Kidney epithelial cell (primary cell): ENCODE measurements around the gene BCAS4. TPM values are rescaled to one million over a fixed set of nuclear protein-coding genes. Genes with fewer than 3 reads are reported as not detected.
"Not testable (repeated sequence)": the region's sequence is repeated elsewhere in the genome, so short reads cannot be mapped to it uniquely, and the experiment has no call there.

Experiments used
- DNase-seq: peaks from one replicate; pipeline ENCODE4 v3.0.0-alpha.2; 2010; ENCODE audit warnings: low read depth
- H3K27me3 ChIP-seq: 2 replicates; pipeline ENCODE4 v1.6.0; 2011; ENCODE audit warnings: low read length; ENCODE audit not compliant: control insufficient read depth, insufficient read depth
- H3K36me3 ChIP-seq: 2 replicates; pipeline ENCODE4 v1.5.1; 2011; ENCODE audit warnings: low read length; ENCODE audit not compliant: control insufficient read depth, insufficient read depth
- H3K4me3 ChIP-seq: 2 replicates; pipeline ENCODE4 v1.5.1; 2011; ENCODE audit warnings: low read depth, mild to moderate bottlenecking, control low read depth, low read length
- CTCF ChIP-seq: IDR thresholded peaks from 2 replicates; pipeline ENCODE4 v1.5.1; 2011; ENCODE audit warnings: mild to moderate bottlenecking, moderate library complexity, low read length, control low read depth, inconsistent platforms; ENCODE audit not compliant: insufficient read depth, poor library complexity, severe bottlenecking
- total RNA-seq: library from RNA; depleted of rRNA; stranded (reverse); fragments of >200 nt; gene quantifications from 2 replicates; pipeline ENCODE4 v1.2.3, GENCODE V29; 2015

Gene BCAS4
- total RNA-seq, 1 donor from 2014 or later, result 28.0 TPM

- no peak for TF ChIP-seq CTCF
- no peak overlapping the region for H3K4me3 ChIP-seq
- no peak for DNase-seq
Observed at GRCh38 chr20:50762045-50762422, 32.8 kb upstream of the BCAS4 start.

GRCh38 chr20:50762435-50763220, 32.2 kb upstream of the BCAS4 start:
- Histone ChIP-seq H3K36me3 (no peaks in the 10 kb centered on the region), H3K4me3 (no peak overlapping the region), H3K27me3 (no peaks in the 10 kb centered on the region)
- no peak for TF ChIP-seq CTCF
- no peak for DNase-seq

More at GRCh38 chr20:50762045-50762422, 32.8 kb upstream of the BCAS4 start:
- H3K36me3 ChIP-seq, result no peaks in the 10 kb centered on the region
- H3K27me3 ChIP-seq, result no peaks in the 10 kb centered on the region

GRCh38 chr20:50763550-50764458, 31.1 kb upstream of the BCAS4 start:
- H3K27me3 ChIP-seq, H3K36me3 ChIP-seq, H3K4me3 ChIP-seq, DNase-seq: not testable (repeated sequence)

- not testable (repeated sequence) for H3K4me3 ChIP-seq, H3K27me3 ChIP-seq, DNase-seq, H3K36me3 ChIP-seq
Observed at GRCh38 chr20:50765251-50765650, 29.6 kb upstream of the BCAS4 start.

GRCh38 chr20:50765674-50766073, 29.2 kb upstream of the BCAS4 start:
- DNase-seq, result no peak
- H3K36me3 ChIP-seq, result no peaks in the 10 kb centered on the region
- no peak for TF ChIP-seq CTCF
- H3K27me3 ChIP-seq, result no peaks in the 10 kb centered on the region
- no peak overlapping the region for H3K4me3 ChIP-seq

GRCh38 chr20:50766955-50767809, 27.7 kb upstream of the BCAS4 start:
- not testable (repeated sequence) for H3K4me3 ChIP-seq, H3K36me3 ChIP-seq, DNase-seq, H3K27me3 ChIP-seq

- H3K36me3 ChIP-seq, H3K4me3 ChIP-seq, H3K27me3 ChIP-seq, DNase-seq: not testable (repeated sequence)
Observed at GRCh38 chr20:50768991-50769390, 25.9 kb upstream of the BCAS4 start.

- not testable (repeated sequence) for H3K36me3 ChIP-seq, H3K4me3 ChIP-seq, H3K27me3 ChIP-seq, DNase-seq
Observed at GRCh38 chr20:50769551-50770085, 25.2 kb upstream of the BCAS4 start.

- H3K27me3 ChIP-seq, DNase-seq, H3K36me3 ChIP-seq, H3K4me3 ChIP-seq: not testable (repeated sequence)
Observed at GRCh38 chr20:50771419-50772080, 23.3 kb upstream of the BCAS4 start.
